CD4-positive, alpha-beta T cell (primary cell): Measurements from ENCODE around the gene LRRTM1. TPM values are rescaled to one million over a fixed set of nuclear protein-coding genes. Genes with fewer than 3 reads are reported as not detected.

ENCODE experiments used
- ATAC-seq: fragments of 200-7000 bp; cut with Tn5 transposase; one replicate; pipeline ENCODE4 v1.10.0; 2022; ENCODE audit warnings: mild to moderate bottlenecking; ENCODE audit not compliant: poor library complexity
- CTCF ChIA-PET: fragments of 350-600 bp; sonication (Branson Sonifier 250); formaldehyde crosslinking; loops from one replicate; lab custom pipeline; 2021; ENCODE audit warnings: antibody characterized with exemption, inconsistent platforms; lab: Charles Lee
- POLR2A ChIA-PET: fragments of 350-600 bp; sonication (Branson Sonifier 250); formaldehyde crosslinking; loops from one replicate; lab custom pipeline; 2021; ENCODE audit warnings: antibody characterized with exemption, inconsistent platforms; lab: Charles Lee
- DNase-seq, 14 experiments: peaks; one replicate each; pipeline ENCODE4 v3.0.0-alpha.2; 2013 to 2020; ENCODE audit warnings: mixed read lengths in 2 of 14
- H3K27ac ChIP-seq, 2 donors: one replicate each; pipeline versions ENCODE4 v1.5.1 to v1.7.0; 2013; ENCODE audit warnings: low read length in 2 of 2, low read depth in 1 of 2, mild to moderate bottlenecking in 1 of 2
- H3K27me3 ChIP-seq, 2 experiments: 1 replicate in 1 of 2; 2 replicates in 1 of 2; pipeline versions ENCODE4 v1.6.1 to v1.7.0; 2013; ENCODE audit warnings: low read length in 2 of 2, control low read depth in 1 of 2, mild to moderate bottlenecking in 1 of 2, moderate library complexity in 1 of 2; ENCODE audit not compliant: insufficient read depth in 2 of 2, control insufficient read depth in 1 of 2
- H3K36me3 ChIP-seq: one replicate; pipeline ENCODE4 v1.6.1; 2013; ENCODE audit warnings: low read length, control low read depth; ENCODE audit not compliant: insufficient read depth
- H3K4me1 ChIP-seq: one replicate; pipeline ENCODE4 v1.6.1; 2013; ENCODE audit warnings: low read length, control low read depth; ENCODE audit not compliant: insufficient read depth
- H3K4me3 ChIP-seq: one replicate; pipeline ENCODE4 v1.5.1; 2013; ENCODE audit warnings: mild to moderate bottlenecking, low read length, moderate library complexity
- H3K9me3 ChIP-seq, 2 experiments: 1 replicate in 1 of 2; 2 replicates in 1 of 2; pipeline versions ENCODE4 v1.6.1 to v1.7.0; 2013; ENCODE audit warnings: low read length in 2 of 2, mild to moderate bottlenecking in 2 of 2, control low read depth in 1 of 2, moderate library complexity in 1 of 2; ENCODE audit not compliant: control insufficient read depth in 1 of 2, insufficient read depth in 1 of 2
- H3K27ac Mint-ChIP-seq: one replicate; pipeline ENCODE4 v1.8.0; 2020; ENCODE audit warnings: mixed read lengths
- H3K27me3 Mint-ChIP-seq: one replicate; pipeline ENCODE4 v1.8.0; 2021; ENCODE audit warnings: mixed read lengths
- H3K36me3 Mint-ChIP-seq: one replicate; pipeline ENCODE4 v1.8.0; 2021; ENCODE audit warnings: low read depth, mixed read lengths
- H3K4me1 Mint-ChIP-seq: one replicate; pipeline ENCODE4 v1.8.0; 2021; ENCODE audit warnings: low read depth, mixed read lengths
- H3K4me3 Mint-ChIP-seq: one replicate; pipeline ENCODE4 v1.8.0; 2020; ENCODE audit warnings: mild to moderate bottlenecking, mixed read lengths
- H3K9me3 Mint-ChIP-seq: one replicate; pipeline ENCODE4 v1.8.0; 2020; ENCODE audit warnings: mixed read lengths
- intact Hi-C, 2 experiments: fragments of 100-400 bp; cut with DNase I in 1 of 2; cut with micrococcal nuclease in 1 of 2; formaldehyde crosslinking; loops; one replicate each; pipeline versions ENCODE4 v1.15.1 to v1.9.0; 2023 to 2025; cut with DNase I, micrococcal nuclease
- total RNA-seq, 174 experiments: library from RNA in 2 of 174; stranded (reverse) in 2 of 174; gene quantifications; one replicate each; pipeline ENCODE4 v1.2.3 and lab custom pipeline; 2021 to 2026
- TF ChIP-seq, protein P1 (sequence below): fragments of 200-600 bp; IDR thresholded peaks from one replicate; pipeline ENCODE4 v1.8.0; 2022; ENCODE audit warnings: antibody characterized with exemption, mild to moderate bottlenecking

LRRTM1 gene
- total RNA-seq, 2 experiments from 2014 or later, result not detected

DNA sequence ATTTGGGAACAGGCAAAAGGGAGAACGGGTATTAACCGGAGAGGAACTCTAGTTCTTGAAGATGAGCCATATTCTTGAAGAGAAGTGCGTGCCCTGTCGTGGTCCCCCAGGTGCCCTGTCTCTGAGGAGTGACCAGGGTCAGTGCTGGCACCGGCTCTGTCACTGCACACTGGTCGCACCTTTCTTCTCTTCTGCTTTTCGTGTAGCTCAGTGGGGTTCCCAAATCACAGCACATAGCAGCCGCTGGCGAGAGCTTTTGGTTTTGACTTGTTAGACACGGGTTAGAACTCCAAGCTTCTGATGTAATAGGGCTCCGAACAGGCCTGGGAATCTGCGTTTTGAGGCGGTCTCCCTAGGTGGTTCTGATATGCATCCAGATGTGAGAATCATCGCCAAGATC, 18.4 kb upstream of the LRRTM1 start:
- H3K4me1 ChIP-seq, result no peaks in the 10 kb centered on the region
- Mint-ChIP-seq H3K27me3 (peaks cover 10% of the 10 kb centered on the region), H3K4me3 (no peak overlapping the region), H3K27ac (no peak overlapping the region), H3K4me1 (no peaks in the 10 kb centered on the region), H3K9me3 (no peaks in the 10 kb centered on the region), H3K36me3 (no peaks in the 10 kb centered on the region)
- DNase-seq, result no peak
- POLR2A ChIA-PET, result no interaction called here
- no peak for ATAC-seq
- TF ChIP-seq, protein P1, sequence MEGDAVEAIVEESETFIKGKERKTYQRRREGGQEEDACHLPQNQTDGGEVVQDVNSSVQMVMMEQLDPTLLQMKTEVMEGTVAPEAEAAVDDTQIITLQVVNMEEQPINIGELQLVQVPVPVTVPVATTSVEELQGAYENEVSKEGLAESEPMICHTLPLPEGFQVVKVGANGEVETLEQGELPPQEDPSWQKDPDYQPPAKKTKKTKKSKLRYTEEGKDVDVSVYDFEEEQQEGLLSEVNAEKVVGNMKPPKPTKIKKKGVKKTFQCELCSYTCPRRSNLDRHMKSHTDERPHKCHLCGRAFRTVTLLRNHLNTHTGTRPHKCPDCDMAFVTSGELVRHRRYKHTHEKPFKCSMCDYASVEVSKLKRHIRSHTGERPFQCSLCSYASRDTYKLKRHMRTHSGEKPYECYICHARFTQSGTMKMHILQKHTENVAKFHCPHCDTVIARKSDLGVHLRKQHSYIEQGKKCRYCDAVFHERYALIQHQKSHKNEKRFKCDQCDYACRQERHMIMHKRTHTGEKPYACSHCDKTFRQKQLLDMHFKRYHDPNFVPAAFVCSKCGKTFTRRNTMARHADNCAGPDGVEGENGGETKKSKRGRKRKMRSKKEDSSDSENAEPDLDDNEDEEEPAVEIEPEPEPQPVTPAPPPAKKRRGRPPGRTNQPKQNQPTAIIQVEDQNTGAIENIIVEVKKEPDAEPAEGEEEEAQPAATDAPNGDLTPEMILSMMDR, result no peak
- H3K9me3 ChIP-seq, result peaks cover 0 to 7% of the 10 kb centered on the region in 2 experiments
- H3K27me3 ChIP-seq, result peaks cover 3 to 10% of the 10 kb centered on the region in 2 experiments
- no peak overlapping the region for H3K4me3 ChIP-seq
- H3K36me3 ChIP-seq, result no peaks in the 10 kb centered on the region
- CTCF ChIA-PET, result no interaction called here
- intact Hi-C loops, result no loop called here
- H3K27ac ChIP-seq, result no peak overlapping the region

DNA sequence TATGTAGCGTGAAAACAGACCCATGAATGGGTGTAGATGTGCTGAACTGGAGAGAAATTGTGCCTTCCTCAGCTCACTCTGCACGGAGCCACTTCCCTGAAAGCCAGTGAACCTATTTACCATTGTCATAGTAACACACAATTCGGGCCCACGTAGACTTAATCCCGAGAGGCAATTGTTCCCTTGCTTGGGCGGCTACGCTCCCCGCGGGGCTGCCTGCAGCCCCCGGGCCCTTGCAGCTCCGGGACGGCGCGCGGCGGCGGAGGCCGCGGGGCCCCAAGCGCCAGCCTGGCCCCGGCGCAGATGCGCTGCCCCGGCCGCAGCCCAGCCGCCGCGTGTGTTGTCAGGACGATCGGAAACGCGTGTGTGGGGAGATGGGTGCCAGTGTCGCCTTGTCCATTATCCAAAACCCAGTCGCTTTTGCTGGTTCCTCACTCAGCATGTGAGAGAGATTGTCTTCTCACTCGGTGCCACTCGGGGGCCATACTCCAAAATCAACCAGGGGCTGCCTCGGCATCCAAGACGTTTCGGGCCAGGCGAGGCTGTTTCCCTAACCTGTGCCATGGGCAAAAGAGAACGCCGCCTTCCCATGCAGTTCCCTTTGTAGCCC, 17.9 kb upstream of the LRRTM1 start:
- DNase-seq, result no peak

DNA sequence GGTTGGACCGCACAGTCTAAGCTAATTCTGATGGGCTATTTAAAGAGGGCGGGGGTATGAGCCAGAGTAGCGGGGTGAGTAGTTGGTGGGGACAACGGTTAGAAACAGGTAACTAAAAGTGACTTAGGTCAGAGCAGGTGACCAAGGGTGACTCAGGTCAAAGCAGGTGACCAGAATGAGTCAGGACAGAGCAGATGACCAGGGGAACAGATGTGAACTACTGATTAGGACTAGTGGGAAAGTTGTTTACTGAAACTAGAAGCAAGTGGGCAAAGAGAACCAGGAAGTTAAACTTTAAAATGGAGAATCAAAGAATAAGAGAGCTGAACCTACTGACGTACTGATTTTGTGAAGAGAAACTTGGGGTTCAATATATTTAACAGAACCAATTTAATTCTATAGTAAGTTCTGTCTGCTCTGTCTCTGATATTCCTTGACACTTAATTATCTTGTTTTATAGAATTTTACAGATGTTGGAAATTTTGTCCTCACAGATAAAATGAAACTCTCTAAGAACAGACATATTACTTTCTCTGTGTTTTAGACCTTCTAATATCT, 7.8 kb upstream of the LRRTM1 start:
- Mint-ChIP-seq H3K36me3 (no peaks in the 10 kb centered on the region), H3K4me1 (no peaks in the 10 kb centered on the region), H3K27ac (no peak overlapping the region), H3K4me3 (no peak overlapping the region), H3K27me3 (no peaks in the 10 kb centered on the region), H3K9me3 (peaks cover 4% of the 10 kb centered on the region)
- intact Hi-C loops, result no loop called here
- H3K9me3 ChIP-seq, result no peaks in the 10 kb centered on the region
- ChIA-PET CTCF (no interaction called here), POLR2A (no interaction called here)
- DNase-seq (no peak), ATAC-seq (no peak)
- no peak overlapping the region for H3K4me3 ChIP-seq
- no peak overlapping the region for H3K27ac ChIP-seq
- TF ChIP-seq, protein P1, result no peak
- no peaks in the 10 kb centered on the region for H3K36me3 ChIP-seq
- H3K27me3 ChIP-seq, result no peaks in the 10 kb centered on the region
- H3K4me1 ChIP-seq, result no peaks in the 10 kb centered on the region

More for the DNA sequence above, 17.9 kb upstream of the LRRTM1 start:
- TF ChIP-seq, protein P1, result no peak
- peaks cover 10% of the 10 kb centered on the region for H3K27me3 Mint-ChIP-seq
- Histone ChIP-seq H3K4me1 (no peaks in the 10 kb centered on the region), H3K36me3 (no peaks in the 10 kb centered on the region), H3K27ac (no peak overlapping the region), H3K27me3 (peaks cover 3 to 10% of the 10 kb centered on the region in 2 experiments), H3K9me3 (peaks cover 0 to 7% of the 10 kb centered on the region in 2 experiments), H3K4me3 (no peak overlapping the region)
- no peaks in the 10 kb centered on the region for H3K36me3 Mint-ChIP-seq
- no peak for ATAC-seq
- POLR2A ChIA-PET, result no interaction called here
- H3K4me3 Mint-ChIP-seq, result no peak overlapping the region
- H3K27ac Mint-ChIP-seq, result no peak overlapping the region
- CTCF ChIA-PET, result no interaction called here
- H3K4me1 Mint-ChIP-seq, result no peaks in the 10 kb centered on the region
- peaks cover 5% of the 10 kb centered on the region for H3K9me3 Mint-ChIP-seq
- intact Hi-C loops, result no loop called here
